RWPE1 (cell line): ENCODE measurements around the gene USB1.

Source experiments
- CTCF ChIA-PET: fragments of 350-600 bp; sonication (Branson Sonifier 250); formaldehyde crosslinking; extraction: SDS; loops from one replicate; lab custom pipeline; 2021; lab: Yijun Ruan, JAX
- POLR2A ChIA-PET: fragments of 400-600 bp; formaldehyde crosslinking; extraction: SDS; loops from one replicate; lab custom pipeline; 2020; ENCODE audit warnings: antibody characterized with exemption; ENCODE audit not compliant: low non-redundant PET; lab: Yijun Ruan, JAX
- DNase-seq: peaks from one replicate; pipeline ENCODE4 v3.0.0; 2012; ENCODE audit warnings: low spot score
- H3K27ac ChIP-seq: fragments of 450-650 bp; 2 replicates; pipeline ENCODE4 v1.5.1; 2017
- CTCF ChIP-seq: fragments of 450-650 bp; conservative IDR thresholded peaks from 2 replicates; pipeline ENCODE4 v1.5.1; 2017; ENCODE audit warnings: low read depth, mild to moderate bottlenecking

The USB1 gene

GRCh38 chr16:58039829-58040495 lies 38.8 kb downstream of the USB1 start:
- no peak for DNase-seq
- H3K27ac ChIP-seq: no peak overlapping the region
- CTCF ChIA-PET: no interaction called here
- POLR2A ChIA-PET: no interaction called here
- no peak for TF ChIP-seq CTCF

- ChIA-PET POLR2A (no interaction called here), CTCF (no interaction called here)
- no peak for TF ChIP-seq CTCF
- DNase-seq: no peak
- H3K27ac ChIP-seq: no peak overlapping the region
Measured at GRCh38 chr16:58040496-58040846, 39.3 kb downstream of the USB1 start.

GRCh38 chr16:58040945-58041627 lies 39.9 kb downstream of the USB1 start:
- CTCF ChIA-PET: no interaction called here
- no peak for DNase-seq
- POLR2A ChIA-PET: no interaction called here
- H3K27ac ChIP-seq: no peak overlapping the region
- no peak for TF ChIP-seq CTCF

- CTCF ChIA-PET: no interaction called here
- DNase-seq: no peak
- no peak overlapping the region for H3K27ac ChIP-seq
- no peak for TF ChIP-seq CTCF
- POLR2A ChIA-PET: no interaction called here
Measured at GRCh38 chr16:58041628-58041955, 40.4 kb downstream of the USB1 start.

- POLR2A ChIA-PET: no interaction called here
- no peak for TF ChIP-seq CTCF
- H3K27ac ChIP-seq: no peak overlapping the region
- CTCF ChIA-PET: no interaction called here
- no peak for DNase-seq
Measured at GRCh38 chr16:58042001-58042885, 41.0 kb downstream of the USB1 start.

- H3K27ac ChIP-seq: no peak overlapping the region
- TF ChIP-seq CTCF: no peak
- ChIA-PET CTCF (no interaction called here), POLR2A (no interaction called here)
- DNase-seq: no peak
Measured at GRCh38 chr16:58042886-58043515, 41.8 kb downstream of the USB1 start.
